ENCODE results near the gene MTA1. TPM values are rescaled to one million over a fixed set of nuclear protein-coding genes. Genes with fewer than 3 reads are reported as not detected.
A peak's percentile ranks its signal among the peaks of the same experiment; 100 is the strongest.

MTA1 gene
- total and polyA plus RNA-seq, 2 donors (not counting 1 experiment from before 2014, with no cell fraction given): 137 to 147 TPM

- Mint-ChIP-seq H3K4me3 (no peak overlapping the region), H3K27ac (no peak overlapping the region), H3K27me3 (no peaks in the 10 kb centered on the region), H3K9me3 (ENCODE audit: insufficient read depth) (no peaks in the 10 kb centered on the region), H3K4me1 (peaks cover 3% of the 10 kb centered on the region)
- Histone ChIP-seq H4K20me1 (ENCODE audit: control insufficient read depth, insufficient read depth, low read length, poor library complexity, severe bottlenecking) (peaks cover 8% of the 10 kb centered on the region), H2AFZ (ENCODE audit: insufficient read depth, low read depth, low read length, poor library complexity, severe bottlenecking) (no peak overlapping the region), H3K27ac (ENCODE audit: low read length in 2 of 2) (no peak overlapping the region), H3K36me3 (replicated peaks in 1 of 2; ENCODE audit: control extremely low read depth in 1 of 2, control insufficient read depth in 1 of 2, extremely low read depth in 1 of 2, insufficient read depth in 2 of 2, low read length in 1 of 2) (peaks cover 0 to 3% of the 10 kb centered on the region in 2 experiments), H3K79me2 (ENCODE audit: control insufficient read depth, insufficient read depth, low read length) (peaks cover 2% of the 10 kb centered on the region), H3K9ac (ENCODE audit: low read length) (no peak overlapping the region), H3K4me3 (ENCODE audit: control extremely low read depth in 1 of 5, extremely low read depth in 1 of 5, insufficient read depth in 1 of 5, low read depth in 2 of 5, low read length in 4 of 5) (no peak overlapping the region), H3K4me2 (replicated peaks; ENCODE audit: low read depth, low read length, poor library complexity, severe bottlenecking) (no peak overlapping the region), H3K4me1 (ENCODE audit: control insufficient read depth in 2 of 2, insufficient read depth in 2 of 2, low read length in 2 of 2) (peaks cover 5 to 13% of the 10 kb centered on the region in 2 donors), H3K9me3 (ENCODE audit: control extremely low read depth in 1 of 3, control insufficient read depth in 2 of 3, insufficient read depth in 1 of 3, low read length in 2 of 3) (no peaks in the 10 kb centered on the region), H3K27me3 (replicated peaks in 1 of 4; ENCODE audit: control extremely low read depth in 1 of 4, control insufficient read depth in 3 of 4, insufficient read depth in 4 of 4, low read length in 3 of 4) (no peaks in the 10 kb centered on the region)
- CTCF ChIA-PET: no interaction called here
- TF ChIP-seq, protein P1, sequence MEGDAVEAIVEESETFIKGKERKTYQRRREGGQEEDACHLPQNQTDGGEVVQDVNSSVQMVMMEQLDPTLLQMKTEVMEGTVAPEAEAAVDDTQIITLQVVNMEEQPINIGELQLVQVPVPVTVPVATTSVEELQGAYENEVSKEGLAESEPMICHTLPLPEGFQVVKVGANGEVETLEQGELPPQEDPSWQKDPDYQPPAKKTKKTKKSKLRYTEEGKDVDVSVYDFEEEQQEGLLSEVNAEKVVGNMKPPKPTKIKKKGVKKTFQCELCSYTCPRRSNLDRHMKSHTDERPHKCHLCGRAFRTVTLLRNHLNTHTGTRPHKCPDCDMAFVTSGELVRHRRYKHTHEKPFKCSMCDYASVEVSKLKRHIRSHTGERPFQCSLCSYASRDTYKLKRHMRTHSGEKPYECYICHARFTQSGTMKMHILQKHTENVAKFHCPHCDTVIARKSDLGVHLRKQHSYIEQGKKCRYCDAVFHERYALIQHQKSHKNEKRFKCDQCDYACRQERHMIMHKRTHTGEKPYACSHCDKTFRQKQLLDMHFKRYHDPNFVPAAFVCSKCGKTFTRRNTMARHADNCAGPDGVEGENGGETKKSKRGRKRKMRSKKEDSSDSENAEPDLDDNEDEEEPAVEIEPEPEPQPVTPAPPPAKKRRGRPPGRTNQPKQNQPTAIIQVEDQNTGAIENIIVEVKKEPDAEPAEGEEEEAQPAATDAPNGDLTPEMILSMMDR (IDR thresholded peaks at IDR 0.05): no peak
- no peak for TF ChIP-seq EZH2 (IDR thresholded peaks at IDR 0.05; ENCODE audit: borderline replicate concordance, insufficient read depth, low read depth, low read length, poor library complexity, severe bottlenecking)
- no peak for ATAC-seq (ENCODE audit: low read depth)
- peak; percentile 24 for DNase-seq
- POLR2A ChIA-PET: no interaction called here
- intact Hi-C loops (cut with micrococcal nuclease): no loop called here
- WGBS (ENCODE audit: insufficient coverage): 93% methylated on average over 12 of the region's 18 CpGs
Observed at GRCh38 chr14:105495990-105496830, 76.6 kb downstream of the MTA1 start.
